ENCODE data around the gene TOP2A. TPM values are rescaled to one million over a fixed set of nuclear protein-coding genes. Genes with fewer than 3 reads are reported as not detected.

TOP2A gene
- total RNA-seq, 1 experiment from 2014 or later = 230 TPM

- Histone ChIP-seq H3K23me2 (ENCODE audit: insufficient read length, low read depth, low read length, poor library complexity, severe bottlenecking) (peaks cover 17% of the 10 kb centered on the region), H3K27me3 (ENCODE audit: insufficient read depth, low read length) (no peaks in the 10 kb centered on the region), H2BK5ac (ENCODE audit: insufficient read length, low read length) (no peak overlapping the region), H4K91ac (ENCODE audit: insufficient read length, low read depth, low read length) (no peak overlapping the region), H4K5ac (ENCODE audit: insufficient read length, low read depth, low read length) (no peak overlapping the region), H3K4me1 (ENCODE audit: insufficient read depth, low read length) (peaks cover 9% of the 10 kb centered on the region), H2AFZ (ENCODE audit: low read length) (no peak overlapping the region), H3K9ac (ENCODE audit: extremely low read depth, insufficient read length, low read length) (no peak overlapping the region), H2BK120ac (ENCODE audit: low read depth, low read length, poor library complexity, severe bottlenecking) (no peak overlapping the region), H3K79me1 (ENCODE audit: insufficient read depth, low read depth, low read length, poor library complexity, severe bottlenecking) (no peaks in the 10 kb centered on the region), H3K27ac (ENCODE audit: insufficient read length, low read depth, low read length) (no peak overlapping the region), H2BK20ac (ENCODE audit: low read depth, low read length, poor library complexity, severe bottlenecking) (no peak overlapping the region), H3K4me2 (ENCODE audit: insufficient read depth, insufficient read length, low read length) (no peak overlapping the region), H3T11ph (ENCODE audit: low read length) (no peak overlapping the region), H2BK15ac (ENCODE audit: low read depth, low read length) (no peak overlapping the region), H2BK12ac (ENCODE audit: insufficient read length, low read depth, low read length) (no peak overlapping the region), H2AK5ac (ENCODE audit: insufficient read length, low read length) (no peak overlapping the region), H4K20me1 (ENCODE audit: control insufficient read depth, insufficient read depth, insufficient read length) (no peaks in the 10 kb centered on the region), H4K8ac (replicated peaks; ENCODE audit: insufficient read length, low read depth, low read length) (no peak overlapping the region), H3K9me3 (ENCODE audit: control insufficient read depth, low read depth, low read length) (no peaks in the 10 kb centered on the region), H3K56ac (ENCODE audit: insufficient read length, low read depth, low read length) (no peak overlapping the region), H3K14ac (ENCODE audit: insufficient read depth, low read length) (no peak overlapping the region), H3K4ac (ENCODE audit: low read depth, low read length) (no peak overlapping the region), H3K18ac (ENCODE audit: insufficient read length, low read depth, low read length) (no peak overlapping the region), H3K79me2 (ENCODE audit: insufficient read depth, low read length) (no peaks in the 10 kb centered on the region; the same call in 1 of the 2 replicates), H3K23ac (ENCODE audit: insufficient read length, low read depth, low read length) (no peak overlapping the region)
- Mint-ChIP-seq H3K9me3 (no peaks in the 10 kb centered on the region), H3K4me1 (peaks cover 34 to 37% of the 10 kb centered on the region in 2 experiments), H3K36me3 (ENCODE audit: insufficient read depth in 1 of 3, low read depth in 3 of 3) (peaks cover 1 to 12% (median 1%) of the 10 kb centered on the region in 3 experiments; a peak in 6 of 7 replicates), H3K27me3 (ENCODE audit: low read depth) (peaks cover 12% of the 10 kb centered on the region), H3K27ac (peak overlapping the region in 1 of 3 experiments; percentile 40; a peak in 2 of 7 replicates), H3K4me3 (peak overlapping the region in 1 of 2 experiments; percentile 18; a peak in 1 of 5 replicates)
- no peak for DNase-seq
- no CpG with 5 or more reads among the region's 4 CpGs for WGBS (ENCODE audit: extremely low coverage, insufficient read length, low lambda C conversion rate)
- no peak for TF ChIP-seq CTCF (conservative IDR thresholded peaks at IDR 0.05)
These were observed 30.1 kb upstream of the TOP2A start for GRCh38 chr17:40447806-40448205.
